Panc1 (cell line): ENCODE results near the gene SHQ1.

ENCODE experiments used
- REST ChIP-seq, 2 experiments: IDR thresholded peaks; 2 replicates each; pipeline ENCODE4 v1.6.1; 2011 to 2012; ENCODE audit warnings: low read depth in 2 of 2, control low read depth in 1 of 2, low read length in 1 of 2, mild to moderate bottlenecking in 1 of 2, moderate library complexity in 1 of 2; ENCODE audit not compliant: insufficient read depth in 1 of 2
- TF ChIP-seq, protein P1 (sequence below): fragments of 450-650 bp; IDR thresholded peaks from 2 replicates; pipeline ENCODE4 v1.5.1; 2017; ENCODE audit warnings: mild to moderate bottlenecking

GRCh38 chr3:72803573-72803972 is 44.7 kb downstream of the SHQ1 start:
- no peak for TF ChIP-seq REST (IDR thresholded peaks at IDR 0.05; ENCODE audit: insufficient read depth in 1 of 2, low read depth in 2 of 2, low read length in 1 of 2)
- TF ChIP-seq, protein P1, sequence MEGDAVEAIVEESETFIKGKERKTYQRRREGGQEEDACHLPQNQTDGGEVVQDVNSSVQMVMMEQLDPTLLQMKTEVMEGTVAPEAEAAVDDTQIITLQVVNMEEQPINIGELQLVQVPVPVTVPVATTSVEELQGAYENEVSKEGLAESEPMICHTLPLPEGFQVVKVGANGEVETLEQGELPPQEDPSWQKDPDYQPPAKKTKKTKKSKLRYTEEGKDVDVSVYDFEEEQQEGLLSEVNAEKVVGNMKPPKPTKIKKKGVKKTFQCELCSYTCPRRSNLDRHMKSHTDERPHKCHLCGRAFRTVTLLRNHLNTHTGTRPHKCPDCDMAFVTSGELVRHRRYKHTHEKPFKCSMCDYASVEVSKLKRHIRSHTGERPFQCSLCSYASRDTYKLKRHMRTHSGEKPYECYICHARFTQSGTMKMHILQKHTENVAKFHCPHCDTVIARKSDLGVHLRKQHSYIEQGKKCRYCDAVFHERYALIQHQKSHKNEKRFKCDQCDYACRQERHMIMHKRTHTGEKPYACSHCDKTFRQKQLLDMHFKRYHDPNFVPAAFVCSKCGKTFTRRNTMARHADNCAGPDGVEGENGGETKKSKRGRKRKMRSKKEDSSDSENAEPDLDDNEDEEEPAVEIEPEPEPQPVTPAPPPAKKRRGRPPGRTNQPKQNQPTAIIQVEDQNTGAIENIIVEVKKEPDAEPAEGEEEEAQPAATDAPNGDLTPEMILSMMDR = no peak
